GM23338 (cell line): ENCODE data around the gene ITPR2. TPM values are rescaled to one million over a fixed set of nuclear protein-coding genes. Genes with fewer than 3 reads are reported as not detected.

ENCODE experiments used
- ATAC-seq: fragments of 200-7000 bp; cut with Tn5 transposase; 3 replicates; pipeline ENCODE4 v1.9.1; 2020
- DNase-seq: peaks from one replicate; pipeline ENCODE4 v3.0.0-alpha.2; 2015; ENCODE audit warnings: low spot score
- H2AFZ ChIP-seq: fragments of 200-600 bp; sonication (generic); 2 replicates; pipeline ENCODE4 v1.8.0; 2016; ENCODE audit warnings: antibody characterized with exemption, mild to moderate bottlenecking, moderate library complexity
- H3F3A ChIP-seq: fragments of 200-600 bp; sonication (generic); replicated peaks from 2 replicates; pipeline ENCODE4 v1.8.0; 2017; ENCODE audit warnings: antibody characterized with exemption, mixed run types, low read depth
- H3K27ac ChIP-seq: fragments of 200-600 bp; sonication (generic); 2 replicates; pipeline ENCODE4 v1.6.1; 2016; ENCODE audit warnings: low read depth
- H3K27me3 ChIP-seq: fragments of 200-600 bp; sonication (generic); 2 replicates; pipeline ENCODE4 v1.8.0; 2016; ENCODE audit warnings: mild to moderate bottlenecking, mixed run types, moderate library complexity; ENCODE audit not compliant: insufficient read depth
- H3K36me3 ChIP-seq: fragments of 200-600 bp; sonication (generic); 2 replicates; pipeline ENCODE4 v1.8.0; 2016; ENCODE audit warnings: mild to moderate bottlenecking; ENCODE audit not compliant: insufficient read depth
- H3K4me1 ChIP-seq: fragments of 200-600 bp; sonication (generic); 2 replicates; pipeline ENCODE4 v1.8.0; 2016; ENCODE audit warnings: mild to moderate bottlenecking, moderate library complexity; ENCODE audit not compliant: insufficient read depth
- H3K4me2 ChIP-seq: fragments of 200-600 bp; sonication (generic); 2 replicates; pipeline ENCODE4 v1.7.1; 2017; ENCODE audit warnings: mixed run types
- H3K4me3 ChIP-seq: fragments of 200-600 bp; sonication (generic); 2 replicates; pipeline ENCODE4 v1.6.1; 2016; ENCODE audit warnings: mixed run types
- H3K79me2 ChIP-seq: fragments of 200-600 bp; sonication (generic); replicated peaks from 2 replicates; pipeline ENCODE4 v1.8.0; 2017; ENCODE audit warnings: mild to moderate bottlenecking; ENCODE audit not compliant: insufficient read depth
- H3K9me2 ChIP-seq: fragments of 200-600 bp; sonication (generic); 2 replicates; pipeline ENCODE4 v1.8.0; 2017; ENCODE audit not compliant: insufficient read depth
- H4K20me1 ChIP-seq: fragments of 200-600 bp; sonication (generic); replicated peaks from 2 replicates; pipeline ENCODE4 v1.8.0; 2017; ENCODE audit warnings: mild to moderate bottlenecking; ENCODE audit not compliant: insufficient read depth
- H3K27ac Mint-ChIP-seq: 2 replicates; pipeline ENCODE4 v1.8.0; 2020; ENCODE audit warnings: inconsistent platforms, mild to moderate bottlenecking, moderate library complexity, mixed read lengths
- H3K27me3 Mint-ChIP-seq: 3 replicates; pipeline ENCODE4 v1.8.0; 2022; ENCODE audit warnings: low read depth, mild to moderate bottlenecking, moderate library complexity, mixed read lengths, inconsistent platforms; ENCODE audit not compliant: insufficient read depth, poor library complexity
- H3K36me3 Mint-ChIP-seq: 3 replicates; pipeline ENCODE4 v1.8.0; 2021; ENCODE audit warnings: low read depth, mild to moderate bottlenecking, inconsistent platforms, moderate library complexity, mixed read lengths
- H3K4me1 Mint-ChIP-seq: 3 replicates; pipeline ENCODE4 v1.8.0; 2020; ENCODE audit warnings: mild to moderate bottlenecking, inconsistent platforms, mixed read lengths
- H3K4me3 Mint-ChIP-seq: 3 replicates; pipeline ENCODE4 v1.8.0; 2021; ENCODE audit warnings: moderate library complexity, mild to moderate bottlenecking, inconsistent platforms, mixed read lengths
- H3K9me3 Mint-ChIP-seq: 3 replicates; pipeline ENCODE4 v1.8.0; 2020; ENCODE audit warnings: moderate library complexity, mild to moderate bottlenecking, inconsistent platforms, mixed read lengths
- CREB1 ChIP-seq: fragments of 250-450 bp; sonication (Bioruptor Pico); IDR thresholded peaks from 2 replicates; pipeline ENCODE4 v1.5.0; 2020; ENCODE audit warnings: low read depth, mild to moderate bottlenecking, moderate library complexity
- EZH2 ChIP-seq: fragments of 200-600 bp; sonication (generic); IDR thresholded peaks from one replicate; pipeline ENCODE4 v1.8.0; 2017; ENCODE audit warnings: antibody characterized with exemption, mild to moderate bottlenecking, low read depth; ENCODE audit not compliant: unreplicated experiment
- EZH2phosphoT487 ChIP-seq: fragments of 200-600 bp; sonication (generic); IDR thresholded peaks from one replicate; pipeline ENCODE4 v1.8.1; 2018; ENCODE audit warnings: antibody characterized with exemption; ENCODE audit not compliant: unreplicated experiment
- JUNB ChIP-seq: IDR thresholded peaks from one replicate; pipeline ENCODE4 v1.6.1; 2016; ENCODE audit warnings: antibody characterized with exemption; ENCODE audit not compliant: unreplicated experiment
- NANOG ChIP-seq: IDR thresholded peaks from 2 replicates; pipeline ENCODE4 v1.6.1; 2016; ENCODE audit warnings: antibody characterized with exemption, borderline replicate concordance
- POLR2AphosphoS5 ChIP-seq: IDR thresholded peaks from 2 replicates; pipeline ENCODE4 v1.6.1; 2016; ENCODE audit warnings: antibody characterized with exemption, low read depth
- REST ChIP-seq: IDR thresholded peaks from one replicate; pipeline ENCODE4 v1.6.1; 2018; ENCODE audit warnings: antibody characterized with exemption; ENCODE audit not compliant: unreplicated experiment
- STAT1 ChIP-seq: IDR thresholded peaks from one replicate; pipeline ENCODE4 v1.6.1; 2016; ENCODE audit warnings: antibody characterized with exemption; ENCODE audit not compliant: unreplicated experiment
- ZNF114 ChIP-seq: fragments of 250-450 bp; sonication (Bioruptor Pico); IDR thresholded peaks from 2 replicates; pipeline ENCODE4 v1.5.0; 2020; ENCODE audit warnings: mild to moderate bottlenecking, moderate library complexity
- ZNF331 ChIP-seq: fragments of 250-450 bp; sonication (Bioruptor Pico); IDR thresholded peaks from 2 replicates; pipeline ENCODE4 v1.5.0; 2020; ENCODE audit warnings: low read depth, mild to moderate bottlenecking, moderate library complexity
- ZNF462 ChIP-seq: fragments of 250-450 bp; sonication (Bioruptor Pico); IDR thresholded peaks from 2 replicates; pipeline ENCODE4 v1.5.0; 2020; ENCODE audit warnings: mild to moderate bottlenecking, moderate library complexity
- polyA plus RNA-seq: library from polyadenylated mRNA; unstranded; fragments of >200 nt; fragmentation: Nextera tagmentation; extraction: Ambion mirVana; gene quantifications from 2 replicates; pipeline ENCODE4 v1.2.1, GENCODE V29; 2016
- total RNA-seq: library from RNA; depleted of rRNA; stranded (reverse); fragments of >200 nt; shearing (Covaris generic); gene quantifications from 2 replicates; pipeline ENCODE4 v1.2.3, GENCODE V29; 2014
- TF ChIP-seq, protein P1 (sequence below), 2 experiments: fragments of 200-600 bp in 1 of 2; sonication (generic) in 1 of 2; conservative IDR thresholded peaks; 2 replicates each; pipeline versions ENCODE4 v1.5.1 to v1.6.1; 2016 to 2017; ENCODE audit warnings: antibody characterized with exemption in 2 of 2, low read depth in 2 of 2, mild to moderate bottlenecking in 2 of 2, moderate library complexity in 1 of 2
- TF ChIP-seq, protein P2 (sequence below): IDR thresholded peaks from 2 replicates; pipeline ENCODE4 v1.6.1; 2016; ENCODE audit warnings: antibody characterized with exemption

Gene ITPR2
- total and polyA plus RNA-seq, 2 experiments from 2014 or later: 44.5 to 65.2 TPM

GRCh38 chr12:26373606-26374495 is 459.1 kb downstream of the ITPR2 start:
- no peak overlapping the region for H3K27ac ChIP-seq
- H3K27me3 ChIP-seq: no peaks in the 10 kb centered on the region
- Mint-ChIP-seq H3K4me1 (no peaks in the 10 kb centered on the region), H3K9me3 (no peaks in the 10 kb centered on the region; the same call in 2 of the 3 replicates), H3K27ac (no peak overlapping the region), H3K27me3 (peaks cover 4% of the 10 kb centered on the region), H3K4me3 (no peak overlapping the region), H3K36me3 (no peaks in the 10 kb centered on the region)
- no peaks in the 10 kb centered on the region for H4K20me1 ChIP-seq
- TF ChIP-seq STAT1 (no peak), EZH2phosphoT487 (no peak), ZNF114 (no peak), ZNF331 (CRISPR knock-in tag) (no peak), POLR2AphosphoS5 (no peak), JUNB (no peak), NANOG (no peak), REST (no peak), ZNF462 (CRISPR knock-in tag) (no peak), CREB1 (CRISPR knock-in tag) (no peak), EZH2 (no peak)
- TF ChIP-seq, protein P1, sequence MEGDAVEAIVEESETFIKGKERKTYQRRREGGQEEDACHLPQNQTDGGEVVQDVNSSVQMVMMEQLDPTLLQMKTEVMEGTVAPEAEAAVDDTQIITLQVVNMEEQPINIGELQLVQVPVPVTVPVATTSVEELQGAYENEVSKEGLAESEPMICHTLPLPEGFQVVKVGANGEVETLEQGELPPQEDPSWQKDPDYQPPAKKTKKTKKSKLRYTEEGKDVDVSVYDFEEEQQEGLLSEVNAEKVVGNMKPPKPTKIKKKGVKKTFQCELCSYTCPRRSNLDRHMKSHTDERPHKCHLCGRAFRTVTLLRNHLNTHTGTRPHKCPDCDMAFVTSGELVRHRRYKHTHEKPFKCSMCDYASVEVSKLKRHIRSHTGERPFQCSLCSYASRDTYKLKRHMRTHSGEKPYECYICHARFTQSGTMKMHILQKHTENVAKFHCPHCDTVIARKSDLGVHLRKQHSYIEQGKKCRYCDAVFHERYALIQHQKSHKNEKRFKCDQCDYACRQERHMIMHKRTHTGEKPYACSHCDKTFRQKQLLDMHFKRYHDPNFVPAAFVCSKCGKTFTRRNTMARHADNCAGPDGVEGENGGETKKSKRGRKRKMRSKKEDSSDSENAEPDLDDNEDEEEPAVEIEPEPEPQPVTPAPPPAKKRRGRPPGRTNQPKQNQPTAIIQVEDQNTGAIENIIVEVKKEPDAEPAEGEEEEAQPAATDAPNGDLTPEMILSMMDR (conservative IDR thresholded peaks at IDR 0.05; ENCODE audit: low read depth in 2 of 2): no peak
- TF ChIP-seq, protein P2, sequence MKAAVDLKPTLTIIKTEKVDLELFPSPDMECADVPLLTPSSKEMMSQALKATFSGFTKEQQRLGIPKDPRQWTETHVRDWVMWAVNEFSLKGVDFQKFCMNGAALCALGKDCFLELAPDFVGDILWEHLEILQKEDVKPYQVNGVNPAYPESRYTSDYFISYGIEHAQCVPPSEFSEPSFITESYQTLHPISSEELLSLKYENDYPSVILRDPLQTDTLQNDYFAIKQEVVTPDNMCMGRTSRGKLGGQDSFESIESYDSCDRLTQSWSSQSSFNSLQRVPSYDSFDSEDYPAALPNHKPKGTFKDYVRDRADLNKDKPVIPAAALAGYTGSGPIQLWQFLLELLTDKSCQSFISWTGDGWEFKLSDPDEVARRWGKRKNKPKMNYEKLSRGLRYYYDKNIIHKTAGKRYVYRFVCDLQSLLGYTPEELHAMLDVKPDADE: no peak
- H3K79me2 ChIP-seq: no peaks in the 10 kb centered on the region
- ATAC-seq (no peak), DNase-seq (no peak)
- no peaks in the 10 kb centered on the region for H3K36me3 ChIP-seq
- H3K4me1 ChIP-seq: no peaks in the 10 kb centered on the region
- H2AFZ ChIP-seq: no peak overlapping the region
- no peaks in the 10 kb centered on the region for H3F3A ChIP-seq
- H3K4me2 ChIP-seq: no peak overlapping the region
- no peaks in the 10 kb centered on the region for H3K9me2 ChIP-seq
- no peak overlapping the region for H3K4me3 ChIP-seq
